Measurements from ENCODE around the gene IER2. TPM values are rescaled to one million over a fixed set of nuclear protein-coding genes. Genes with fewer than 3 reads are reported as not detected.

Gene IER2
- total and polyA plus RNA-seq, 12 donors, result 19.2 to 54.6 (median 36.0) TPM

DNA sequence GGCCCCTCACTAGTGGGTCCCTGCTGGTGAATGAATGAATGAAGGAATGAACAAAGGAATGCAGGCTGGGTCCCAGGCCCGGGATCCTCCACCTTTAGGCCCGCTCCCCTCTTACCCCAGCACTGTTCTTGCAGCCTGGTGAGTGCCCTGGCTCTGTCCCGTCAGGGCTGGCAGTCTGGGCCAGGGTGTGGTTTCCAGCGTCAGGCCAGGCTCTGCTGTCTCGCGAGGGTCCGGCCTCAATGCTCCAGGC lies 47.9 kb upstream of the IER2 start:
- peaks cover 19 to 87% (median 69%) of the 10 kb centered on the region in 9 donors for H3K4me1 ChIP-seq
- H3K36me3 ChIP-seq, result peaks cover 0 to 24% (median 0%) of the 10 kb centered on the region in 9 donors
- ATAC-seq, result no peak

DNA sequence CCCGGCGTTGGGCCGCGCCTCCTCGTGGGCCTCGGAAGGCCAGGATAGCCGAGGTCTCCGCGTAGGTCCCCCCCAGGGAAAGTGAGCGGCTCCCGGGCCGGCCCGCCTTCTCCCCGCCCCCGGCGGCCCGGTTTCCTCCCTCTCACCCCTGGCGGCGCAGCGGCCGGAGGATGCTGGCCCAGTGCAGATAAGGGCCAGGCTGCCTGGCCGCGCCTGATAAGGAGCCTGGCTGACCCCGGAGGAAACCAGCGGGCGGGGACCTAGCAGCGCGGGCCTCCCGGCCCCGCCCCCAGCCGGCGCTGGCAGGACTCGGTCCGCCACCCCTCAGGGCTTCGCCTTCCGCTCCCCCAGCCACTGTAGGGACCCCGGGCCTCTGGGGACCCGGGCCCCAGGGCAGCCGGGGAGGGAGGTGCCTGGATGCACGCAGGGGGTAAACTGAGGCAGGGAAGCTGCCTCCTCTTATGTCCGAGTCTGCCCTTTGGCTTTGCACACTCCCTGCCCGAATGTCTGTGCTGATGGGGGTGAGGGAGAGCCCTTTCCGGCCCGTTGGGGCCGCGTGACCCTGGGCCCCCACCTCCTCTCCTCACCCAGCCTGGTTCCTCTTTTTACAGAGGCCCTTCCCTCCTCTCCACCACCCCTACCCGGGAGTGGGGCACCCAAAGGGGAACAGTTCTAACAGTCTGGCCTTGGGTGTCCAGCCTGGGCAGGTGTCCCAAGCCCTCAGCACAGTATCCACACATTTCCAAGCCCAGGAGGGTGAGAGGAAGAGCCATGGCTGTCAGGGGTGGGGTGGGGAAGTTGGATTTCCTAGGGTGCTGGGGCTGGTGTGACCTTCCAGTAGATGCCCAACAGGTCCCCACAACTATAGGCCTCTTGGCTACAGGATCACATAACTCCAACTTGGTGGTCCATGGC lies 47.3 kb upstream of the IER2 start, which contains the start of gene LYL1:
Gene LYL1 (minus strand): TSS at position 193 of the 915 bp plus-strand sequence. CDS start 1,687 bp downstream, outside the sequence.
- Histone ChIP-seq H3K4me1 (peaks cover 19 to 81% (median 63%) of the 10 kb centered on the region in 9 donors), H3K27me3 (no peaks in the 10 kb centered on the region), H3K9me3 (no peaks in the 10 kb centered on the region), H3K36me3 (peaks cover 0 to 28% (median 0%) of the 10 kb centered on the region in 9 donors), H3K4me3 (peak within 1 kb of the TSS; percentile 30 to 65 (median 55)), H3K27ac (peak within 1 kb of the TSS; percentile 85 to 96 (median 92))
- 2% methylated on average over 34 to 47 of the region's 47 CpGs for WGBS, 2 donors
- intact Hi-C loops (cut with DNase I), result loop anchor here in 7 of 10 donors (1.0 to 5.0 kb wide), 4 partner anchors 41 to 49 kb away; partner anchors contain the start of genes IER2 (in 6 of the 7) and STX10 (in 6 of the 7)
- TF ChIP-seq, protein P1, sequence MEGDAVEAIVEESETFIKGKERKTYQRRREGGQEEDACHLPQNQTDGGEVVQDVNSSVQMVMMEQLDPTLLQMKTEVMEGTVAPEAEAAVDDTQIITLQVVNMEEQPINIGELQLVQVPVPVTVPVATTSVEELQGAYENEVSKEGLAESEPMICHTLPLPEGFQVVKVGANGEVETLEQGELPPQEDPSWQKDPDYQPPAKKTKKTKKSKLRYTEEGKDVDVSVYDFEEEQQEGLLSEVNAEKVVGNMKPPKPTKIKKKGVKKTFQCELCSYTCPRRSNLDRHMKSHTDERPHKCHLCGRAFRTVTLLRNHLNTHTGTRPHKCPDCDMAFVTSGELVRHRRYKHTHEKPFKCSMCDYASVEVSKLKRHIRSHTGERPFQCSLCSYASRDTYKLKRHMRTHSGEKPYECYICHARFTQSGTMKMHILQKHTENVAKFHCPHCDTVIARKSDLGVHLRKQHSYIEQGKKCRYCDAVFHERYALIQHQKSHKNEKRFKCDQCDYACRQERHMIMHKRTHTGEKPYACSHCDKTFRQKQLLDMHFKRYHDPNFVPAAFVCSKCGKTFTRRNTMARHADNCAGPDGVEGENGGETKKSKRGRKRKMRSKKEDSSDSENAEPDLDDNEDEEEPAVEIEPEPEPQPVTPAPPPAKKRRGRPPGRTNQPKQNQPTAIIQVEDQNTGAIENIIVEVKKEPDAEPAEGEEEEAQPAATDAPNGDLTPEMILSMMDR (IDR thresholded peaks at IDR 0.05), result peak in 3 of 9 donors; percentile 18 to 33 (median 25)
- peak; percentile 71 to 88 (median 80) for ATAC-seq
- DNase-seq, result peak; percentile 91

More for the DNA sequence above, 47.9 kb upstream of the IER2 start:
- intact Hi-C loops (cut with DNase I), result loop anchor here in 7 of 10 donors (1.0 to 5.0 kb wide), 4 partner anchors 40 to 50 kb away; partner anchors contain the start of genes IER2 (in 6 of the 7) and STX10 (in 6 of the 7)
- TF ChIP-seq, protein P1 (IDR thresholded peaks at IDR 0.05), result no peak
- no peak for DNase-seq
- Histone ChIP-seq H3K4me3 (peak overlapping the region; percentile 30 to 65 (median 55)), H3K9me3 (no peaks in the 10 kb centered on the region), H3K27me3 (no peaks in the 10 kb centered on the region), H3K27ac (peak overlapping the region; percentile 85 to 96 (median 92))
- 6 to 8% methylated on average over 7 of the region's 7 CpGs for WGBS, 2 donors

- intact Hi-C loops (cut with DNase I), result loop anchor here in 6 of 10 donors (2.0 to 5.0 kb wide), 3 partner anchors 41 to 49 kb away; partner anchors contain the start of genes IER2 (in 6 of the 6) and STX10 (in 6 of the 6)
- Histone ChIP-seq H3K27me3 (no peaks in the 10 kb centered on the region), H3K4me1 (peaks cover 17 to 74% (median 57%) of the 10 kb centered on the region in 9 donors), H3K36me3 (peaks cover 0 to 28% (median 0%) of the 10 kb centered on the region in 9 donors), H3K9me3 (no peaks in the 10 kb centered on the region), H3K27ac (peak overlapping the region; percentile 85 to 96 (median 92)), H3K4me3 (peak overlapping the region in 6 of 10 donors; percentile 24 to 65 (median 42))
- no peak for ATAC-seq
- WGBS, 2 donors, result 67 to 73% methylated on average over 13 of the region's 13 CpGs
- no peak for DNase-seq
- TF ChIP-seq, protein P1 (IDR thresholded peaks at IDR 0.05), result no peak
Observed at GRCh38 chr19:13103581-13104359, 46.4 kb upstream of the IER2 start.
